ENCODE data around the gene KTN1.

Gene KTN1

GRCh38 chr14:55577229-55577628 lies 2.8 kb upstream of the KTN1 start:
- Histone ChIP-seq H3K4me1 (ENCODE audit: control extremely low read depth in 1 of 4, control insufficient read depth in 4 of 4, insufficient read depth in 4 of 4, low read length in 3 of 4) (peaks cover 12 to 28% (median 20%) of the 10 kb centered on the region in 4 experiments), H3K4me3 (ENCODE audit: control insufficient read depth in 1 of 7, extremely low read depth in 1 of 7, insufficient read depth in 4 of 7, low read depth in 2 of 7, low read length in 6 of 7) (no peak overlapping the region), H3K27ac (ENCODE audit: insufficient read depth in 1 of 2, low read depth in 1 of 2, low read length in 2 of 2, poor library complexity in 1 of 2, severe bottlenecking in 2 of 2) (no peak overlapping the region), H3K27me3 (replicated peaks in 2 of 5; ENCODE audit: control insufficient read depth in 4 of 5, insufficient read depth in 5 of 5, low read length in 4 of 5) (no peaks in the 10 kb centered on the region), H3K36me3 (ENCODE audit: control insufficient read depth in 4 of 4, insufficient read depth in 4 of 4, low read length in 3 of 4) (peaks cover 0 to 6% (median 1%) of the 10 kb centered on the region in 4 experiments), H3K9me3 (ENCODE audit: control extremely low read depth in 1 of 5, control insufficient read depth in 4 of 5, insufficient read depth in 2 of 5, low read depth in 1 of 5, low read length in 4 of 5) (no peaks in the 10 kb centered on the region)
- POLR2A ChIA-PET, result no interaction called here
- CTCF ChIA-PET, result no interaction called here
- no peak for DNase-seq
- WGBS (ENCODE audit: insufficient coverage), result 95% methylated on average over 3 of the region's 4 CpGs

GRCh38 chr14:55578511-55578910 lies 1.5 kb upstream of the KTN1 start:
- Histone ChIP-seq H3K4me1 (ENCODE audit: control extremely low read depth in 1 of 4, control insufficient read depth in 4 of 4, insufficient read depth in 4 of 4, low read length in 3 of 4) (peaks cover 23 to 40% (median 30%) of the 10 kb centered on the region in 4 experiments), H3K36me3 (ENCODE audit: control insufficient read depth in 4 of 4, insufficient read depth in 4 of 4, low read length in 3 of 4) (peaks cover 0 to 6% (median 1%) of the 10 kb centered on the region in 4 experiments), H3K27me3 (replicated peaks in 2 of 5; ENCODE audit: control insufficient read depth in 4 of 5, insufficient read depth in 5 of 5, low read length in 4 of 5) (no peaks in the 10 kb centered on the region), H3K27ac (ENCODE audit: insufficient read depth in 1 of 2, low read depth in 1 of 2, low read length in 2 of 2, poor library complexity in 1 of 2, severe bottlenecking in 2 of 2) (no peak overlapping the region), H3K9me3 (ENCODE audit: control extremely low read depth in 1 of 5, control insufficient read depth in 4 of 5, insufficient read depth in 2 of 5, low read depth in 1 of 5, low read length in 4 of 5) (no peaks in the 10 kb centered on the region), H3K4me3 (ENCODE audit: control insufficient read depth in 1 of 7, extremely low read depth in 1 of 7, insufficient read depth in 4 of 7, low read depth in 2 of 7, low read length in 6 of 7) (peak overlapping the region in 2 of 7 experiments; percentile 93 to 94)
- WGBS (ENCODE audit: insufficient coverage), result 97% methylated on average over 6 of the region's 8 CpGs
- no peak for DNase-seq
- CTCF ChIA-PET, result interaction anchor here (0.7 to 1.9 kb wide), 2 partner anchors 9 to 10 kb away, joined by 3 to 5 read pairs; no protein-coding TSS in a partner anchor
- POLR2A ChIA-PET, result no interaction called here

GRCh38 chr14:55580470-55581341 lies 699 bp downstream of the KTN1 start:
- ChIA-PET CTCF (interaction anchor here (0.6 to 1.8 kb wide), 4 partner anchors 10 to 134 kb away, joined by 3 to 5 read pairs (median 4); no protein-coding TSS in a partner anchor), POLR2A (interaction anchor here (1.5 kb wide), 1 partner anchor 13 kb away, joined by 5 read pairs; no protein-coding TSS in a partner anchor)
- peaks cover 29 to 51% (median 38%) of the 10 kb centered on the region in 4 experiments for H3K4me1 ChIP-seq (ENCODE audit: control extremely low read depth in 1 of 4, control insufficient read depth in 4 of 4, insufficient read depth in 4 of 4, low read length in 3 of 4)
- 0% methylated on average over 54 of the region's 84 CpGs for WGBS (ENCODE audit: insufficient coverage)
- no peaks in the 10 kb centered on the region for H3K27me3 ChIP-seq (replicated peaks in 2 of 5; ENCODE audit: control insufficient read depth in 4 of 5, insufficient read depth in 5 of 5, low read length in 4 of 5)
- peak overlapping the region; percentile 70 to 87 for H3K27ac ChIP-seq (ENCODE audit: insufficient read depth in 1 of 2, low read depth in 1 of 2, low read length in 2 of 2, poor library complexity in 1 of 2, severe bottlenecking in 2 of 2)
- no peaks in the 10 kb centered on the region for H3K9me3 ChIP-seq (ENCODE audit: control extremely low read depth in 1 of 5, control insufficient read depth in 4 of 5, insufficient read depth in 2 of 5, low read depth in 1 of 5, low read length in 4 of 5)
- H3K4me3 ChIP-seq (ENCODE audit: control insufficient read depth in 1 of 7, extremely low read depth in 1 of 7, insufficient read depth in 4 of 7, low read depth in 2 of 7, low read length in 6 of 7), result peak overlapping the region; percentile 82 to 95 (median 90)
- H3K36me3 ChIP-seq (ENCODE audit: control insufficient read depth in 4 of 4, insufficient read depth in 4 of 4, low read length in 3 of 4), result peaks cover 0 to 6% (median 1%) of the 10 kb centered on the region in 4 experiments
- DNase-seq, result peak; percentile 50 to 76 (median 64)

GRCh38 chr14:55581342-55581771 lies 1.4 kb downstream of the KTN1 start:
- 19% methylated on average over 5 of the region's 6 CpGs for WGBS (ENCODE audit: insufficient coverage)
- peak overlapping the region; percentile 82 to 95 (median 90) for H3K4me3 ChIP-seq (ENCODE audit: control insufficient read depth in 1 of 7, extremely low read depth in 1 of 7, insufficient read depth in 4 of 7, low read depth in 2 of 7, low read length in 6 of 7)
- DNase-seq, result peak; percentile 25 to 76 (median 54)
- peaks cover 0 to 6% (median 1%) of the 10 kb centered on the region in 4 experiments for H3K36me3 ChIP-seq (ENCODE audit: control insufficient read depth in 4 of 4, insufficient read depth in 4 of 4, low read length in 3 of 4)
- H3K9me3 ChIP-seq (ENCODE audit: control extremely low read depth in 1 of 5, control insufficient read depth in 4 of 5, insufficient read depth in 2 of 5, low read depth in 1 of 5, low read length in 4 of 5), result no peaks in the 10 kb centered on the region
- H3K27me3 ChIP-seq (replicated peaks in 2 of 5; ENCODE audit: control insufficient read depth in 4 of 5, insufficient read depth in 5 of 5, low read length in 4 of 5), result no peaks in the 10 kb centered on the region
- H3K4me1 ChIP-seq (ENCODE audit: control extremely low read depth in 1 of 4, control insufficient read depth in 4 of 4, insufficient read depth in 4 of 4, low read length in 3 of 4), result peaks cover 29 to 51% (median 38%) of the 10 kb centered on the region in 4 experiments
- POLR2A ChIA-PET, result interaction anchor here (1.5 kb wide), 1 partner anchor 13 kb away, joined by 5 read pairs; no protein-coding TSS in a partner anchor
- H3K27ac ChIP-seq (ENCODE audit: insufficient read depth in 1 of 2, low read depth in 1 of 2, low read length in 2 of 2, poor library complexity in 1 of 2, severe bottlenecking in 2 of 2), result peak overlapping the region in 1 of 2 experiments; percentile 87
- CTCF ChIA-PET, result interaction anchor here (0.6 to 1.8 kb wide), 4 partner anchors 10 to 134 kb away, joined by 3 to 5 read pairs (median 4); no protein-coding TSS in a partner anchor

GRCh38 chr14:55582746-55583145 lies 2.7 kb downstream of the KTN1 start:
- POLR2A ChIA-PET, result no interaction called here
- no peak overlapping the region for H3K27ac ChIP-seq (ENCODE audit: insufficient read depth in 1 of 2, low read depth in 1 of 2, low read length in 2 of 2, poor library complexity in 1 of 2, severe bottlenecking in 2 of 2)
- 62% methylated on average over 2 of the region's 2 CpGs for WGBS (ENCODE audit: insufficient coverage)

DNA sequence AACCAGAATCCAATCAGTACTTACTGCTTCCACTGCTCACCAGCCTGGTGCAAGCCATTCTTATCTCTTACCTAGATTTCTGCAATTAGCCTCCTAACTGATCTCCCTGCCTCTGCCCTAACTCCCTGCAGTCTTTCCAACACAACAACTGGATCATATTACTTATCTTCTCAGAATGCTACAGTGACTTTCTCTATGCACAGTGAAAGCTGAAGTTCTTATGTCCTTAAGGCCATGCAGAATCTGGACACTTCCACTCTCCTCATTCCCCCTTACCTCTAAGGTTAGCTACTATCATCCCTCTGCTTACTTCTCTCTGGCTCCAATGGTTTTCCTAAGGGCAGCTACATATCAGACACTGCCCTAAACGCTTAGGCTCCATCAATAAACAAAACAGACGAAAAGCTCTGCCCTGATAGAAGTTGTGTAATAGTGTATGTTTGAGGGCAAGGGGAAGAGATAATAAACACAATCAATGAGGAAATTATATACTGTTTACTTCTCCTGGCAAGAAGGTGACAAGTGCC lies 4.0 kb downstream of the KTN1 start:
- Histone ChIP-seq H3K27ac (ENCODE audit: insufficient read depth in 1 of 2, low read depth in 1 of 2, low read length in 2 of 2, poor library complexity in 1 of 2, severe bottlenecking in 2 of 2) (no peak overlapping the region), H3K4me1 (ENCODE audit: control extremely low read depth in 1 of 4, control insufficient read depth in 4 of 4, insufficient read depth in 4 of 4, low read length in 3 of 4) (peaks cover 25 to 44% (median 35%) of the 10 kb centered on the region in 4 experiments), H3K36me3 (ENCODE audit: control insufficient read depth in 4 of 4, insufficient read depth in 4 of 4, low read length in 3 of 4) (no peaks in the 10 kb centered on the region), H3K27me3 (replicated peaks in 2 of 5; ENCODE audit: control insufficient read depth in 4 of 5, insufficient read depth in 5 of 5, low read length in 4 of 5) (no peaks in the 10 kb centered on the region), H3K4me3 (ENCODE audit: control insufficient read depth in 1 of 7, extremely low read depth in 1 of 7, insufficient read depth in 4 of 7, low read depth in 2 of 7, low read length in 6 of 7) (no peak overlapping the region), H3K9me3 (ENCODE audit: control extremely low read depth in 1 of 5, control insufficient read depth in 4 of 5, insufficient read depth in 2 of 5, low read depth in 1 of 5, low read length in 4 of 5) (no peaks in the 10 kb centered on the region)
- ChIA-PET CTCF (interaction anchor here (1.2 to 1.3 kb wide), 2 partner anchors 12 to 24 kb away, joined by 3 to 4 read pairs; no protein-coding TSS in a partner anchor), POLR2A (no interaction called here)
- no CpG with 5 or more reads among the region's 2 CpGs for WGBS (ENCODE audit: insufficient coverage)
- DNase-seq, result no peak

More at GRCh38 chr14:55582746-55583145, 2.7 kb downstream of the KTN1 start:
- CTCF ChIA-PET, result interaction anchor here (1.2 kb wide), 1 partner anchor 13 kb away, joined by 4 read pairs; no protein-coding TSS in a partner anchor
- Histone ChIP-seq H3K9me3 (ENCODE audit: control extremely low read depth in 1 of 5, control insufficient read depth in 4 of 5, insufficient read depth in 2 of 5, low read depth in 1 of 5, low read length in 4 of 5) (no peaks in the 10 kb centered on the region), H3K4me3 (ENCODE audit: control insufficient read depth in 1 of 7, extremely low read depth in 1 of 7, insufficient read depth in 4 of 7, low read depth in 2 of 7, low read length in 6 of 7) (peak overlapping the region in 1 of 7 experiments; percentile 30), H3K36me3 (ENCODE audit: control insufficient read depth in 4 of 4, insufficient read depth in 4 of 4, low read length in 3 of 4) (no peaks in the 10 kb centered on the region), H3K4me1 (ENCODE audit: control extremely low read depth in 1 of 4, control insufficient read depth in 4 of 4, insufficient read depth in 4 of 4, low read length in 3 of 4) (peaks cover 29 to 51% (median 38%) of the 10 kb centered on the region in 4 experiments), H3K27me3 (replicated peaks in 2 of 5; ENCODE audit: control insufficient read depth in 4 of 5, insufficient read depth in 5 of 5, low read length in 4 of 5) (no peaks in the 10 kb centered on the region)
- DNase-seq, result peak in 2 of 3 donors; percentile 46 to 70

Measured in common myeloid progenitor, CD34-positive (primary cell).